ENCODE data around the gene ACAP3. TPM values are rescaled to one million over a fixed set of nuclear protein-coding genes. Genes with fewer than 3 reads are reported as not detected.

Gene ACAP3
- polyA plus RNA-seq, 2 of the 4 experiments (the other 2 are of a cell fraction), result 6.6 to 24.2 TPM

- TF ChIP-seq NFE2L2 (conservative IDR thresholded peaks at IDR 0.05; ENCODE audit: low read length), result no peak
- TF ChIP-seq ZFP36 (IDR thresholded peaks at IDR 0.05; ENCODE audit: borderline replicate concordance, partially characterized antibody), result no peak
- no peak for TF ChIP-seq TP53 (CRISPR knock-in tag; IDR thresholded peaks at IDR 0.05)
- no peak for TF ChIP-seq HDAC2 (IDR thresholded peaks at IDR 0.05)
- TF ChIP-seq PHF8 (IDR thresholded peaks at IDR 0.05; ENCODE audit: borderline replicate concordance, low read depth), result no peak
- TF ChIP-seq HES2 (IDR thresholded peaks at IDR 0.05), result no peak
- TF ChIP-seq JUNB (IDR thresholded peaks at IDR 0.05), result no peak
- no peak for TF ChIP-seq MYC (IDR thresholded peaks at IDR 0.05; ENCODE audit: borderline replicate concordance, low read length)
- TF ChIP-seq FOSB (CRISPR knock-in tag; IDR thresholded peaks at IDR 0.05), result no peak
- TF ChIP-seq RAD21 (conservative IDR thresholded peaks at IDR 0.05 in 1 of 2, IDR thresholded peaks at IDR 0.05 in 1 of 2), result no peak
- no peak for TF ChIP-seq KDM1A (IDR thresholded peaks at IDR 0.05; ENCODE audit: low read depth)
- no peak for TF ChIP-seq ZSCAN20 (CRISPR knock-in tag; IDR thresholded peaks at IDR 0.05)
- TF ChIP-seq MAZ (IDR thresholded peaks at IDR 0.05; ENCODE audit: borderline replicate concordance, low read depth, low read length), result no peak
- no peak for TF ChIP-seq BHLHE40 (IDR thresholded peaks at IDR 0.05; ENCODE audit: low read depth, low read length)
- TF ChIP-seq ELK1 (IDR thresholded peaks at IDR 0.05; ENCODE audit: low read depth, low read length), result no peak
- no peak for TF ChIP-seq CHD4 (IDR thresholded peaks at IDR 0.05; ENCODE audit: borderline replicate concordance)
- no peak for TF ChIP-seq HOXB5 (CRISPR knock-in tag; IDR thresholded peaks at IDR 0.05)
- TF ChIP-seq MAFK (IDR thresholded peaks at IDR 0.05; ENCODE audit: partially characterized antibody), result no peak
- no peak for TF ChIP-seq JUN (IDR thresholded peaks at IDR 0.05)
- no peak for TF ChIP-seq ZC3H11A (IDR thresholded peaks at IDR 0.05)
- Histone ChIP-seq H3K4me3 (no peak overlapping the region), H3K9me3 (no peaks in the 10 kb centered on the region), H3K4me1 (peaks cover 18% of the 10 kb centered on the region; the same call in 2 of the 3 replicates), H3K27ac (no peak overlapping the region), H3K4me2 (no peak overlapping the region)
- FAIRE-seq (no peak), ATAC-seq (no peak), DNase-seq (ENCODE audit: low read depth in 1 of 2, low spot score in 1 of 2) (no peak)
- ChIA-PET POLR2A (no interaction called here), CTCF (interaction anchor here (1.0 kb wide), 1 partner anchor 35 kb away, joined by 5 read pairs; no protein-coding TSS in a partner anchor)
- no CpG with 5 or more reads among the region's 15 CpGs for WGBS (ENCODE audit: missing lambda C conversion rate)
Measured at GRCh38 chr1:1328254-1328653, 20.5 kb upstream of the ACAP3 start.

GRCh38 chr1:1327291-1327690, 19.6 kb upstream of the ACAP3 start:
- ChIA-PET CTCF (interaction anchor here (1.2 to 2.4 kb wide), 2 partner anchors 19 to 98 kb away, joined by 3 to 7 read pairs; no protein-coding TSS in a partner anchor), POLR2A (no interaction called here)
- ATAC-seq, result no peak
- H3K4me1 ChIP-seq, result peaks cover 18% of the 10 kb centered on the region; the same call in 2 of the 3 replicates
- DNase-seq (ENCODE audit: low read depth in 1 of 2, low spot score in 1 of 2), result no peak
- FAIRE-seq, result no peak
- TF ChIP-seq GATA3 (IDR thresholded peaks at IDR 0.05; ENCODE audit: borderline replicate concordance) (no peak), PHF8 (IDR thresholded peaks at IDR 0.05; ENCODE audit: borderline replicate concordance, low read depth) (no peak), JUN (IDR thresholded peaks at IDR 0.05) (no peak), PBX3 (IDR thresholded peaks at IDR 0.05) (no peak), TP53 (CRISPR knock-in tag; IDR thresholded peaks at IDR 0.05) (no peak), SMC3 (IDR thresholded peaks at IDR 0.05) (no peak), RARB (CRISPR knock-in tag; IDR thresholded peaks at IDR 0.05) (no peak), E2F6 (IDR thresholded peaks at IDR 0.05; ENCODE audit: borderline replicate concordance, low read depth) (no peak), FOSB (CRISPR knock-in tag; IDR thresholded peaks at IDR 0.05) (no peak), RNF2 (IDR thresholded peaks at IDR 0.05; ENCODE audit: borderline replicate concordance, low read depth) (no peak), EHF (CRISPR knock-in tag; IDR thresholded peaks at IDR 0.05) (no peak), HES2 (IDR thresholded peaks at IDR 0.05) (no peak), MYC (IDR thresholded peaks at IDR 0.05; ENCODE audit: borderline replicate concordance, low read length) (no peak)
- no peak overlapping the region for H3K27ac ChIP-seq
- WGBS (ENCODE audit: missing lambda C conversion rate), result no CpG with 5 or more reads among the region's 40 CpGs
- H3K4me2 ChIP-seq, result no peak overlapping the region
- H3K9me3 ChIP-seq, result no peaks in the 10 kb centered on the region
- no peak overlapping the region for H3K4me3 ChIP-seq
